IMR-90 (cell line): ENCODE data around the gene AGBL3. TPM values are rescaled to one million over a fixed set of nuclear protein-coding genes. Genes with fewer than 3 reads are reported as not detected.

Source experiments
- ATAC-seq: fragments of 200-7000 bp; cut with Tn5 transposase; 2 replicates; pipeline ENCODE4 v1.9.1; 2020; ENCODE audit warnings: low read depth, mild to moderate bottlenecking, moderate library complexity
- BruUV-seq: library from RNA; stranded (reverse); fragments of 400-500 nt; replicated peaks from 2 replicates; lab custom pipeline; 2021; lab: Mats Ljungman, UMichigan
- CTCF ChIA-PET: fragments of 300-600 bp; formaldehyde crosslinking; extraction: SDS; loops from one replicate; lab custom pipeline; 2021; ENCODE audit warnings: antibody characterized with exemption; lab: Yijun Ruan, JAX
- POLR2A ChIA-PET: fragments of 300-600 bp; sonication (Branson Sonifier 250); formaldehyde crosslinking; loops from one replicate; lab custom pipeline; 2022; ENCODE audit warnings: antibody characterized with exemption; ENCODE audit not compliant: unreplicated experiment; lab: Charles Lee
- DNase-seq: peaks from one replicate; pipeline ENCODE4 v3.0.0; 2013
- H2AFZ ChIP-seq: replicated peaks from 2 replicates; pipeline ENCODE3; 2013; ENCODE audit warnings: low read length, mild to moderate bottlenecking; ENCODE audit not compliant: poor library complexity
- H2AK5ac ChIP-seq: 2 replicates; pipeline ENCODE4 v1.6.1; 2013; ENCODE audit warnings: low read depth, low read length, inconsistent platforms
- H2AK9ac ChIP-seq: replicated peaks from 2 replicates; pipeline ENCODE3; 2013; ENCODE audit warnings: mild to moderate bottlenecking, low read depth, low read length, moderate library complexity; ENCODE audit not compliant: poor library complexity
- H2BK120ac ChIP-seq: 2 replicates; pipeline ENCODE4 v1.6.1; 2013; ENCODE audit warnings: low read depth, low read length, inconsistent platforms
- H2BK15ac ChIP-seq: 3 replicates; pipeline ENCODE4 v1.6.1; 2013; ENCODE audit warnings: low read depth, low read length, inconsistent platforms
- H2BK20ac ChIP-seq: 2 replicates; pipeline ENCODE4 v1.6.1; 2013; ENCODE audit warnings: low read depth, mild to moderate bottlenecking, inconsistent platforms, low read length, moderate library complexity
- H2BK5ac ChIP-seq: 2 replicates; pipeline ENCODE4 v1.6.1; 2013; ENCODE audit warnings: mild to moderate bottlenecking, low read depth, low read length, inconsistent platforms; ENCODE audit not compliant: poor library complexity, severe bottlenecking
- H3K14ac ChIP-seq: replicated peaks from 2 replicates; pipeline ENCODE4 v1.6.1; 2013; ENCODE audit warnings: low read depth, low read length, inconsistent platforms
- H3K18ac ChIP-seq: 2 replicates; pipeline ENCODE4 v1.6.1; 2013; ENCODE audit warnings: low read depth, low read length, control low read depth
- H3K23ac ChIP-seq: 2 replicates; pipeline ENCODE4 v1.6.1; 2013; ENCODE audit warnings: low read depth, low read length, inconsistent platforms
- H3K27ac ChIP-seq: 2 replicates; pipeline ENCODE4 v1.5.1; 2013; ENCODE audit warnings: mild to moderate bottlenecking, control low read depth, low read length; ENCODE audit not compliant: insufficient read depth
- H3K27me3 ChIP-seq: 2 replicates; pipeline ENCODE4 v1.6.1; 2013; ENCODE audit warnings: low read length; ENCODE audit not compliant: control insufficient read depth, insufficient read depth
- H3K36me3 ChIP-seq: 2 replicates; pipeline ENCODE4 v1.6.1; 2013; ENCODE audit warnings: low read length, mixed read lengths; ENCODE audit not compliant: control insufficient read depth, insufficient read depth
- H3K4ac ChIP-seq: 2 replicates; pipeline ENCODE4 v1.6.1; 2013; ENCODE audit warnings: low read depth, low read length, inconsistent platforms
- H3K4me1 ChIP-seq: 2 replicates; pipeline ENCODE4 v1.6.1; 2013; ENCODE audit warnings: low read length, mixed read lengths; ENCODE audit not compliant: control insufficient read depth, insufficient read depth
- H3K4me2 ChIP-seq: 2 replicates; pipeline ENCODE4 v1.6.1; 2013; ENCODE audit warnings: low read depth, mild to moderate bottlenecking, control low read depth, low read length, moderate library complexity
- H3K4me3 ChIP-seq: 2 replicates; pipeline ENCODE4 v1.5.1; 2013; ENCODE audit warnings: low read depth, mild to moderate bottlenecking, control low read depth, low read length, moderate library complexity; ENCODE audit not compliant: insufficient read depth
- H3K56ac ChIP-seq: 2 replicates; pipeline ENCODE4 v1.6.1; 2013; ENCODE audit warnings: low read length, inconsistent platforms; ENCODE audit not compliant: insufficient read depth; ENCODE audit errors: extremely low read depth
- H3K79me1 ChIP-seq, 2 experiments: 2 replicates each; pipeline ENCODE4 v1.6.1; 2013; ENCODE audit warnings: low read length in 2 of 2, inconsistent platforms in 1 of 2, low read depth in 1 of 2
- H3K9ac ChIP-seq: 2 replicates; pipeline ENCODE4 v1.6.1; 2013; ENCODE audit warnings: low read depth, low read length, control low read depth
- H3K9me1 ChIP-seq: 2 replicates; pipeline ENCODE4 v1.6.1; 2013; ENCODE audit warnings: low read length, inconsistent platforms; ENCODE audit not compliant: insufficient read depth
- H3K9me3 ChIP-seq: 2 replicates; pipeline ENCODE4 v1.6.1; 2013; ENCODE audit warnings: low read length; ENCODE audit not compliant: control insufficient read depth, insufficient read depth
- H4K20me1 ChIP-seq: 2 replicates; pipeline ENCODE4 v1.6.1; 2013; ENCODE audit warnings: low read length, inconsistent platforms; ENCODE audit not compliant: insufficient read depth
- H4K5ac ChIP-seq: 2 replicates; pipeline ENCODE4 v1.6.1; 2013; ENCODE audit warnings: mild to moderate bottlenecking, low read depth, low read length, control low read depth
- H4K8ac ChIP-seq, 2 experiments: 2 replicates each; pipeline ENCODE4 v1.6.1; 2013; ENCODE audit warnings: low read depth in 2 of 2, low read length in 2 of 2, control low read depth in 1 of 2, inconsistent platforms in 1 of 2
- H4K91ac ChIP-seq: 2 replicates; pipeline ENCODE4 v1.6.1; 2013; ENCODE audit warnings: low read depth, low read length, inconsistent platforms; ENCODE audit not compliant: insufficient read depth
- CEBPB ChIP-seq: IDR thresholded peaks from 2 replicates; pipeline ENCODE4 v1.6.1; 2012; ENCODE audit warnings: low read depth, low read length, improper control_type of control experiment
- FOS ChIP-seq: fragments of 150-350 bp; IDR thresholded peaks from 2 replicates; pipeline ENCODE4 v1.6.1; 2016; ENCODE audit warnings: low read depth, low read length
- MAFK ChIP-seq: IDR thresholded peaks from 2 replicates; pipeline ENCODE4 v1.6.1; 2012; ENCODE audit warnings: low read depth, low read length, improper control_type of control experiment
- SMC3 ChIP-seq: fragments of 150-350 bp; IDR thresholded peaks from 2 replicates; pipeline ENCODE4 v1.6.1; 2016; ENCODE audit warnings: low read depth, mild to moderate bottlenecking, antibody characterized with exemption, low read length, moderate library complexity
- WGBS, 2 experiments: methylation state at CpG; one replicate each; pipeline versions ENCODE4 v1.1.5 to v1.1.7; 2013; ENCODE audit warnings: missing lambda C conversion rate in 2 of 2; ENCODE audit not compliant: insufficient read length in 1 of 2; ENCODE audit errors: extremely low coverage in 2 of 2; 5-methylcytosine and 5-hydroxymethylcytosine counted together
- dilution Hi-C: fragments of 300-500 bp; cut with HindIII; formaldehyde crosslinking; loops from one replicate; pipeline ENCODE4 v1.14.3; 2018; ENCODE audit warnings: low sequenced_read_pairs; ENCODE audit not compliant: unreplicated experiment
- in situ Hi-C: fragments of 300-500 bp; cut with MboI; formaldehyde crosslinking; loops from 3 replicates; pipeline ENCODE4 v1.14.3; 2019; ENCODE audit warnings: low sequenced_read_pairs, inconsistent platforms, mixed read lengths
- intact Hi-C: fragments of 100-400 bp; cut with micrococcal nuclease; formaldehyde crosslinking; loops from 2 replicates; pipeline ENCODE4 v1.10.0; 2022
- polyA plus RNA-seq, 3 experiments: library from polyadenylated mRNA; depleted of rRNA; stranded (reverse); fragments of >200 nt; gene quantifications; 2 replicates each; pipeline ENCODE4 v1.2.3, GENCODE V29; 2012; ENCODE audit warnings: low replicate concordance in 1 of 3
- total RNA-seq: library from RNA; depleted of rRNA; stranded (reverse); fragments of >200 nt; gene quantifications from 2 replicates; pipeline ENCODE4 v1.2.3, GENCODE V29; 2012
- TF ChIP-seq, protein P1 (sequence below): conservative IDR thresholded peaks from 2 replicates; pipeline ENCODE4 v1.5.1; 2012; ENCODE audit warnings: mild to moderate bottlenecking, low read depth, low read length, improper control_type of control experiment

Gene AGBL3
- total and polyA plus RNA-seq, 2 of the 4 experiments (the other 2 are of a cell fraction), result 0.18 to 0.65 TPM

DNA sequence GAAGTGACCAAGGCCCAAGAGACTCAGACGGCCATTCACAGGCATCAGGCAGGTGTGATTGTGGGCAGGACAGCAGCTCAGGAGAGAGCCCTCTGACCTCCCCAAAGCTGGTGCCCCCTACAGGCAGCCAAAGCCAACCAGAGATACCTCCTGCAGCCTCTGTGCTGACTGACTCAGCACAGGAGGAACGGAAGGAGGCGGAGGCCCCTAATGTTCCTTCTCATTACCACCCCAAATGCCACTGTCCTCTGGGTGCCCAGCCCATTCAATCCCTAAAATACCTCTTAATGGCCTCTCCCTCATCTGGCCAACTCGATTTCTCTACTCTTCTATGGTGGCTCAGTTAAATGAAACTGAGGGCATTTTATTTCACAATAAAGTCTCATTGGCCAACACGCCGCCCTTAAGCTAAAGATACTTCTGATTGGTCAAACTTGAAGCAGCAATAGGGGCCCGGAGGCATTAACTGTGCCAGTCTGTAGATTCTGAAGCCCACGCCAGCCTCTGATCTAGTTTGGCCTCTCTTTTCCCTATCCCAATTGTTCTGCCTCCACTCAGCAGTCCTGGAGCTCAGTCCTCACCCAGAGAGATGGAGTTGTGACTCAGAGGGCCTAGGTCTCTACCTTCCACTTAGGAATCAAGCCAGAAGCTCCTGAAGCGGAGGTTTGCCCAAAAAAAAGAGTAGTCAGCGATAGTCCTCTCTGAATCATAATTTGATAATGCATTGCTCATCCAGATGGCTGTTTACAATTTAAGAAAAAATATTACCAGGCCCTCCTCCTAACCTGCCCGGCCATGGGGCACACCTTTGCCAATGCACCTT lies 183.0 kb downstream of the AGBL3 start:
- Histone ChIP-seq H4K5ac (peak overlapping the region; percentile 72), H3K56ac (peak overlapping the region; percentile 79; the same call in 1 of the 2 replicates), H2BK120ac (no peak overlapping the region), H3K4me3 (peak overlapping the region; percentile 91), H4K8ac (peak overlapping the region; percentile 75 to 84; a peak in 3 of 4 replicates), H2BK5ac (peak overlapping the region; percentile 64), H3K9me1 (peaks cover 20% of the 10 kb centered on the region), H2AK9ac (peak overlapping the region; percentile 81), H3K9ac (peak overlapping the region; percentile 86), H2BK20ac (no peak overlapping the region), H3K9me3 (no peaks in the 10 kb centered on the region), H2BK15ac (no peak overlapping the region), H3K18ac (no peak overlapping the region), H2AFZ (peak overlapping the region; percentile 85), H3K14ac (0 out of 2 replicates have a peak overlapping the region, but pooled peaks have one; percentile 73), H4K20me1 (0 out of 2 replicates have a peak, but pooled peaks cover 4% of the 10 kb centered on the region), H3K4me1 (peaks cover 12% of the 10 kb centered on the region), H3K27ac (peak overlapping the region; percentile 96), H3K36me3 (peaks cover 39% of the 10 kb centered on the region), H2AK5ac (peak overlapping the region; percentile 9; the same call in 1 of the 2 replicates), H4K91ac (peak overlapping the region; percentile 55; the same call in 1 of the 2 replicates), H3K4ac (peak overlapping the region; percentile 85), H3K79me1 (peaks cover 30 to 52% of the 10 kb centered on the region in 2 experiments), H3K27me3 (no peaks in the 10 kb centered on the region), H3K23ac (peak overlapping the region; percentile 15), H3K4me2 (peak overlapping the region; percentile 80)
- in situ Hi-C loops, result loop anchor here (10.0 kb wide), 2 partner anchors 185 to 485 kb away; partner anchors contain the start of gene AGBL3
- WGBS, 2 experiments, result 61% methylated on average over 9 of the region's 11 CpGs; no CpG with 5 or more reads in 1 of the 2 experiments
- CTCF ChIA-PET, result interaction anchor here (3.7 kb wide), 1 partner anchor 183 kb away, joined by 17 read pairs; the partner anchor contains the start of gene AGBL3
- dilution Hi-C loops, result no loop called here
- BruUV-seq, result no TSS peak
- POLR2A ChIA-PET, result interaction anchor here (0.6 kb wide), 1 partner anchor 488 kb away, joined by 3 read pairs; no protein-coding TSS in a partner anchor
- TF ChIP-seq MAFK (peak; percentile 48), CEBPB (0 out of 2 replicates have a peak, but pooled peaks have one; percentile 13), FOS (no peak), SMC3 (no peak)
- TF ChIP-seq, protein P1, sequence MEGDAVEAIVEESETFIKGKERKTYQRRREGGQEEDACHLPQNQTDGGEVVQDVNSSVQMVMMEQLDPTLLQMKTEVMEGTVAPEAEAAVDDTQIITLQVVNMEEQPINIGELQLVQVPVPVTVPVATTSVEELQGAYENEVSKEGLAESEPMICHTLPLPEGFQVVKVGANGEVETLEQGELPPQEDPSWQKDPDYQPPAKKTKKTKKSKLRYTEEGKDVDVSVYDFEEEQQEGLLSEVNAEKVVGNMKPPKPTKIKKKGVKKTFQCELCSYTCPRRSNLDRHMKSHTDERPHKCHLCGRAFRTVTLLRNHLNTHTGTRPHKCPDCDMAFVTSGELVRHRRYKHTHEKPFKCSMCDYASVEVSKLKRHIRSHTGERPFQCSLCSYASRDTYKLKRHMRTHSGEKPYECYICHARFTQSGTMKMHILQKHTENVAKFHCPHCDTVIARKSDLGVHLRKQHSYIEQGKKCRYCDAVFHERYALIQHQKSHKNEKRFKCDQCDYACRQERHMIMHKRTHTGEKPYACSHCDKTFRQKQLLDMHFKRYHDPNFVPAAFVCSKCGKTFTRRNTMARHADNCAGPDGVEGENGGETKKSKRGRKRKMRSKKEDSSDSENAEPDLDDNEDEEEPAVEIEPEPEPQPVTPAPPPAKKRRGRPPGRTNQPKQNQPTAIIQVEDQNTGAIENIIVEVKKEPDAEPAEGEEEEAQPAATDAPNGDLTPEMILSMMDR, result peak; percentile 34
- no peak for ATAC-seq
- DNase-seq, result peak; percentile 59
- intact Hi-C loops, result no loop called here
